ENCODE measurements around the gene MMAA.

MMAA gene

DNA sequence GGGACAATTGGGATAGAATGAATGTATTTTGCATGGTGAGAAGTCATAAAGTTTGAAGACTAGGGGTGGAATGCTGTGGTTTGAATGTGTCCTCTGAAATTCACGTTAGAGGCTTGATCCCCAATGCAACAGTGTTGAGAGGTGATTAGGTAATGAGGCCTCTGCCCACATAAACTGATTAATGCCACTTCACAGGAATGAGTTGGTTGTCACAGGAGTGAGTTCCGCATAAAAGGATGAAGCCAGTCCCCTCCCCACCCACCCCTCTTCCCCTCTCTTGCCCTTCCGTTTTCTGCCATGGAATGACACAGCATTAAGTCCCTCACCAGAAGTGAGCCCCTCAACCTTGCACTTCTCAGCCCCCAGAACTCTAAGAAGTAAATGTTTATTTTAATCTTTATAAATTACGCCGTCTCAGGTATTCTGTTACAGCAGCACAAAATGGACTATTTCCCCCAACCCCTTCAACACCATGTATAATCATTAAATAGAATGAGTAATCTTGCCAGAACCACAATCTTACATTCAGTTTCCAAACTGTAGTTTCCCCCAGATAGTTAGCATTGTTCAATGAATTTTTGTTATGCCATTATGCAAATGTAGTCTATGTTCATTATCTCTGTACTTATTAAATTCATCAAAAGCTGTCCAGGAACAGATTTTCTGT lies 5.5 kb upstream of the MMAA start:
- Histone ChIP-seq H3K4me3 (ENCODE audit: low read length) (no peak overlapping the region), H3K9me3 (ENCODE audit: control insufficient read depth, insufficient read depth, low read length) (no peaks in the 10 kb centered on the region), H3K4me2 (ENCODE audit: low read length) (no peak overlapping the region), H3K9me2 (replicated peaks; ENCODE audit: control insufficient read depth, low read length) (no peaks in the 10 kb centered on the region), H3K79me2 (ENCODE audit: control insufficient read depth, low read length) (peaks cover 15% of the 10 kb centered on the region), H3K27ac (ENCODE audit: low read depth, low read length) (no peak overlapping the region), H3K36me3 (ENCODE audit: control insufficient read depth, low read length) (peaks cover 5% of the 10 kb centered on the region; the same call in 1 of the 2 replicates), H4K20me1 (ENCODE audit: control insufficient read depth, insufficient read depth, low read depth, low read length) (no peaks in the 10 kb centered on the region), H3K27me3 (ENCODE audit: control insufficient read depth, low read length) (no peaks in the 10 kb centered on the region), H3F3A (ENCODE audit: control insufficient read depth, insufficient read depth) (0 out of 2 replicates have a peak, but pooled peaks cover 8% of the 10 kb centered on the region), H3K4me1 (ENCODE audit: control insufficient read depth, low read length) (peaks cover 30% of the 10 kb centered on the region)
- TF ChIP-seq EZH2phosphoT487 (IDR thresholded peaks at IDR 0.05; ENCODE audit: borderline replicate concordance, low read length): no peak
- TF ChIP-seq, protein P1, sequence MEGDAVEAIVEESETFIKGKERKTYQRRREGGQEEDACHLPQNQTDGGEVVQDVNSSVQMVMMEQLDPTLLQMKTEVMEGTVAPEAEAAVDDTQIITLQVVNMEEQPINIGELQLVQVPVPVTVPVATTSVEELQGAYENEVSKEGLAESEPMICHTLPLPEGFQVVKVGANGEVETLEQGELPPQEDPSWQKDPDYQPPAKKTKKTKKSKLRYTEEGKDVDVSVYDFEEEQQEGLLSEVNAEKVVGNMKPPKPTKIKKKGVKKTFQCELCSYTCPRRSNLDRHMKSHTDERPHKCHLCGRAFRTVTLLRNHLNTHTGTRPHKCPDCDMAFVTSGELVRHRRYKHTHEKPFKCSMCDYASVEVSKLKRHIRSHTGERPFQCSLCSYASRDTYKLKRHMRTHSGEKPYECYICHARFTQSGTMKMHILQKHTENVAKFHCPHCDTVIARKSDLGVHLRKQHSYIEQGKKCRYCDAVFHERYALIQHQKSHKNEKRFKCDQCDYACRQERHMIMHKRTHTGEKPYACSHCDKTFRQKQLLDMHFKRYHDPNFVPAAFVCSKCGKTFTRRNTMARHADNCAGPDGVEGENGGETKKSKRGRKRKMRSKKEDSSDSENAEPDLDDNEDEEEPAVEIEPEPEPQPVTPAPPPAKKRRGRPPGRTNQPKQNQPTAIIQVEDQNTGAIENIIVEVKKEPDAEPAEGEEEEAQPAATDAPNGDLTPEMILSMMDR (IDR thresholded peaks at IDR 0.05; ENCODE audit: low read depth, low read length, poor library complexity, severe bottlenecking): no peak

DNA sequence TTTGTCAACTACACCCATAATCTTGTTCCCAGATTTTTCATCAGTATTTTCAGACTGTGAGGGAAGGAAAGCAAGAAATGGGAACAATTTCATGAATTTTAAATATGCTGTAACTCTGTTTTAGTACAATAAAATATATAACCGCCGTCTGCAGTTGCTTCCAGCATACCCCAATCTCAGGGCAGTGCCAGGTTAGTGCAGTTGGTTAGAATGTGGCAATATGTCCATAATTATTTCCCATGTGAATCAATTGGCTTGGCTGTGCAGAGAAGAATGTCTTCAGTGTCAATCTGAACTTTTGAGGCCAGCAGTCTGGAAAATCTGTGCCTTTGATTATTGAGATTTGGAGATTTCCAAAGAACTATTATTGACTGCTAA lies 5.0 kb upstream of the MMAA start:
- no peaks in the 10 kb centered on the region for H4K20me1 ChIP-seq (ENCODE audit: control insufficient read depth, insufficient read depth, low read depth, low read length)
- H3K4me2 ChIP-seq (ENCODE audit: low read length): no peak overlapping the region
- 0 out of 2 replicates have a peak, but pooled peaks cover 8% of the 10 kb centered on the region for H3F3A ChIP-seq (ENCODE audit: control insufficient read depth, insufficient read depth)
- peaks cover 26% of the 10 kb centered on the region for H3K4me1 ChIP-seq (ENCODE audit: control insufficient read depth, low read length)
- H3K79me2 ChIP-seq (ENCODE audit: control insufficient read depth, low read length): peaks cover 20% of the 10 kb centered on the region
- no peak overlapping the region for H3K4me3 ChIP-seq (ENCODE audit: low read length)
- no peaks in the 10 kb centered on the region for H3K27me3 ChIP-seq (ENCODE audit: control insufficient read depth, low read length)
- TF ChIP-seq EZH2phosphoT487 (IDR thresholded peaks at IDR 0.05; ENCODE audit: borderline replicate concordance, low read length): no peak
- TF ChIP-seq, protein P1 (IDR thresholded peaks at IDR 0.05; ENCODE audit: low read depth, low read length, poor library complexity, severe bottlenecking): no peak
- peaks cover 8% of the 10 kb centered on the region; the same call in 1 of the 2 replicates for H3K36me3 ChIP-seq (ENCODE audit: control insufficient read depth, low read length)
- H3K9me3 ChIP-seq (ENCODE audit: control insufficient read depth, insufficient read depth, low read length): no peaks in the 10 kb centered on the region
- no peak overlapping the region for H3K27ac ChIP-seq (ENCODE audit: low read depth, low read length)
- no peaks in the 10 kb centered on the region for H3K9me2 ChIP-seq (replicated peaks; ENCODE audit: control insufficient read depth, low read length)

DNA sequence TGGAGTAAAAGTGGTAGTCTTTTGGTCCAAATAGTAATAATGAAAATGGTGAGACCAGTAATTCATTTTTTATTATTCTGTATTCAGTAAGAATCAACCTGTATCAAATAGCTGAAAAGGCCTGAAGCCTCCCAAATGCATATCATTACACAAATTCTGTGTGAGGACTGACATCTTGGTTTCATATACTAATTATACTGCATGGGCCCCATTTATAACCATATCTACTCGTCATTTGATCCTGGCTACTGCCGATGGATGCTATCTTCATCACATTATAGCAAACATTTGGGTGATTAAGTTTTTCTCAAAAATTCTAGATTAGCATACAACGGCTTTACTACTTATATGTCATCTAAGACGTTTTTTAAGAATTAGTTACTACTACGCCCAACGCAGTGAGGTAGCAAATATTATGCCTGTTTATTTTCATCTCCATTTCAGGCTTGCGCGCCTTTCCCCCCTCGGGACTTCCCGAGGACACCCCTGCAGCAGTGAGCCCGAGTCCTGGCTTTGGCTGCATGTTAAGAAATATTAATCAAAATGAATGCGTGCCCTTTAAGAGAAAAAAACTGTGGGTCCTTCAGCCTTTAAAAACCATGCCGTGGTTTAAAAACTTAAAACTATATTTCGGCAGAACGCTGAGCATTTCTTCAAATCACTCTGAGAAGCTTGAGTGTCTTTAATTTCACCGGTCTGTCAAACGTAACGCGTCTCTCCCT lies 814 bp upstream of the MMAA start:
- H3K9me2 ChIP-seq (replicated peaks; ENCODE audit: control insufficient read depth, low read length): no peaks in the 10 kb centered on the region
- H3K27ac ChIP-seq (ENCODE audit: low read depth, low read length): peak overlapping the region; percentile 88
- 0 out of 2 replicates have a peak, but pooled peaks cover 8% of the 10 kb centered on the region for H3F3A ChIP-seq (ENCODE audit: control insufficient read depth, insufficient read depth)
- peaks cover 36% of the 10 kb centered on the region for H3K79me2 ChIP-seq (ENCODE audit: control insufficient read depth, low read length)
- H4K20me1 ChIP-seq (ENCODE audit: control insufficient read depth, insufficient read depth, low read depth, low read length): no peaks in the 10 kb centered on the region
- H3K27me3 ChIP-seq (ENCODE audit: control insufficient read depth, low read length): no peaks in the 10 kb centered on the region
- TF ChIP-seq EZH2phosphoT487 (IDR thresholded peaks at IDR 0.05; ENCODE audit: borderline replicate concordance, low read length): no peak
- TF ChIP-seq, protein P1 (IDR thresholded peaks at IDR 0.05; ENCODE audit: low read depth, low read length, poor library complexity, severe bottlenecking): no peak
- H3K36me3 ChIP-seq (ENCODE audit: control insufficient read depth, low read length): peaks cover 21% of the 10 kb centered on the region
- peak overlapping the region; percentile 78 for H3K4me2 ChIP-seq (ENCODE audit: low read length)
- peak overlapping the region; percentile 90 for H3K4me3 ChIP-seq (ENCODE audit: low read length)
- peaks cover 28% of the 10 kb centered on the region for H3K4me1 ChIP-seq (ENCODE audit: control insufficient read depth, low read length)
- peaks cover 7% of the 10 kb centered on the region; the same call in 1 of the 2 replicates for H3K9me3 ChIP-seq (ENCODE audit: control insufficient read depth, insufficient read depth, low read length)

All from DOHH2 (cell line).